ENCODE measurements around the gene LNPK.
A peak's percentile ranks its signal among the peaks of the same experiment; 100 is the strongest.
"Not testable (repeated sequence)": the region's sequence is repeated elsewhere in the genome, so short reads cannot be mapped to it uniquely, and the experiment has no call there.

The LNPK gene

GRCh38 chr2:175926272-175926671 lies 75.8 kb downstream of the LNPK start:
- TF ChIP-seq POLR2AphosphoS5 (IDR thresholded peaks at IDR 0.05; ENCODE audit: low read depth, low read length) (no peak), POLR2A (IDR thresholded peaks at IDR 0.05; ENCODE audit: low read depth, low read length) (no peak), PAX5 (IDR thresholded peaks at IDR 0.05; ENCODE audit: insufficient read depth, low read length, severe bottlenecking) (no peak), TAF1 (IDR thresholded peaks at IDR 0.05; ENCODE audit: low read depth, low read length) (no peak), SPI1 (IDR thresholded peaks at IDR 0.05; ENCODE audit: low read depth, low read length) (no peak), POU2F2 (IDR thresholded peaks at IDR 0.05; ENCODE audit: low read depth, low read length) (no peak)
- no peak for FAIRE-seq
- no peak for DNase-seq (ENCODE audit: insufficient read length, low spot score)

GRCh38 chr2:175922160-175922559 lies 79.9 kb downstream of the LNPK start:
- FAIRE-seq (no peak), DNase-seq (ENCODE audit: insufficient read length, low spot score) (no peak)
- TF ChIP-seq POLR2AphosphoS5 (IDR thresholded peaks at IDR 0.05; ENCODE audit: low read depth, low read length) (no peak), PAX5 (IDR thresholded peaks at IDR 0.05; ENCODE audit: insufficient read depth, low read length, severe bottlenecking) (no peak), SPI1 (IDR thresholded peaks at IDR 0.05; ENCODE audit: low read depth, low read length) (no peak), POU2F2 (IDR thresholded peaks at IDR 0.05; ENCODE audit: low read depth, low read length) (no peak), POLR2A (IDR thresholded peaks at IDR 0.05; ENCODE audit: low read depth, low read length) (no peak), TAF1 (IDR thresholded peaks at IDR 0.05; ENCODE audit: low read depth, low read length) (no peak)

- DNase-seq (ENCODE audit: insufficient read length, low spot score) (no peak), FAIRE-seq (no peak)
- TF ChIP-seq PAX5 (IDR thresholded peaks at IDR 0.05; ENCODE audit: insufficient read depth, low read length, severe bottlenecking), result no peak
- no peak for TF ChIP-seq POLR2A (IDR thresholded peaks at IDR 0.05; ENCODE audit: low read depth, low read length)
- TF ChIP-seq TAF1 (IDR thresholded peaks at IDR 0.05; ENCODE audit: low read depth, low read length), result no peak
- TF ChIP-seq POLR2AphosphoS5 (IDR thresholded peaks at IDR 0.05; ENCODE audit: low read depth, low read length), result no peak
- TF ChIP-seq SPI1 (IDR thresholded peaks at IDR 0.05; ENCODE audit: low read depth, low read length), result no peak
- TF ChIP-seq POU2F2 (IDR thresholded peaks at IDR 0.05; ENCODE audit: low read depth, low read length), result no peak
These were observed 83.1 kb downstream of the LNPK start for GRCh38 chr2:175918935-175919334.

- DNase-seq (ENCODE audit: insufficient read length, low spot score), result no peak
- FAIRE-seq, result no peak
- TF ChIP-seq SPI1 (IDR thresholded peaks at IDR 0.05; ENCODE audit: low read depth, low read length), result no peak
- no peak for TF ChIP-seq TAF1 (IDR thresholded peaks at IDR 0.05; ENCODE audit: low read depth, low read length)
- TF ChIP-seq POLR2AphosphoS5 (IDR thresholded peaks at IDR 0.05; ENCODE audit: low read depth, low read length), result no peak
- no peak for TF ChIP-seq POU2F2 (IDR thresholded peaks at IDR 0.05; ENCODE audit: low read depth, low read length)
- no peak for TF ChIP-seq PAX5 (IDR thresholded peaks at IDR 0.05; ENCODE audit: insufficient read depth, low read length, severe bottlenecking)
- no peak for TF ChIP-seq POLR2A (IDR thresholded peaks at IDR 0.05; ENCODE audit: low read depth, low read length)
These were observed 87.2 kb downstream of the LNPK start for GRCh38 chr2:175914846-175915245.

GRCh38 chr2:175913849-175914743 lies 88.0 kb downstream of the LNPK start:
- not testable (repeated sequence) for DNase-seq (ENCODE audit: insufficient read length, low spot score); FAIRE-seq

- not testable (repeated sequence) for FAIRE-seq
These were observed 88.8 kb downstream of the LNPK start for GRCh38 chr2:175913267-175913666.

GRCh38 chr2:175904035-175904434 lies 98.0 kb downstream of the LNPK start:
- no peak for FAIRE-seq
- DNase-seq (ENCODE audit: insufficient read length, low spot score), result no peak
- no peak for TF ChIP-seq PAX5 (IDR thresholded peaks at IDR 0.05; ENCODE audit: insufficient read depth, low read length, severe bottlenecking)
- TF ChIP-seq POLR2AphosphoS5 (IDR thresholded peaks at IDR 0.05; ENCODE audit: low read depth, low read length), result no peak
- TF ChIP-seq POU2F2 (IDR thresholded peaks at IDR 0.05; ENCODE audit: low read depth, low read length), result no peak
- no peak for TF ChIP-seq SPI1 (IDR thresholded peaks at IDR 0.05; ENCODE audit: low read depth, low read length)
- TF ChIP-seq POLR2A (IDR thresholded peaks at IDR 0.05; ENCODE audit: low read depth, low read length), result no peak
- TF ChIP-seq TAF1 (IDR thresholded peaks at IDR 0.05; ENCODE audit: low read depth, low read length), result no peak

More at GRCh38 chr2:175913267-175913666, 88.8 kb downstream of the LNPK start:
- not testable (repeated sequence) for DNase-seq (ENCODE audit: insufficient read length, low spot score)

- TF ChIP-seq SPI1 (IDR thresholded peaks at IDR 0.05; ENCODE audit: low read depth, low read length), result peak; percentile 45
- no peak for TF ChIP-seq TAF1 (IDR thresholded peaks at IDR 0.05; ENCODE audit: low read depth, low read length)
- TF ChIP-seq POU2F2 (IDR thresholded peaks at IDR 0.05; ENCODE audit: low read depth, low read length), result no peak
- TF ChIP-seq PAX5 (IDR thresholded peaks at IDR 0.05; ENCODE audit: insufficient read depth, low read length, severe bottlenecking), result no peak
- no peak for TF ChIP-seq POLR2A (IDR thresholded peaks at IDR 0.05; ENCODE audit: low read depth, low read length)
- no peak for TF ChIP-seq POLR2AphosphoS5 (IDR thresholded peaks at IDR 0.05; ENCODE audit: low read depth, low read length)
- FAIRE-seq (no peak), DNase-seq (ENCODE audit: insufficient read length, low spot score) (no peak)
These were observed 98.6 kb downstream of the LNPK start for GRCh38 chr2:175903384-175903936.

GRCh38 chr2:175895957-175896356 lies 106.1 kb downstream of the LNPK start:
- not testable (repeated sequence) for DNase-seq (ENCODE audit: insufficient read length, low spot score); FAIRE-seq

GRCh38 chr2:175892046-175892445 lies 110.0 kb downstream of the LNPK start:
- FAIRE-seq (no peak), DNase-seq (ENCODE audit: insufficient read length, low spot score) (no peak)
- TF ChIP-seq POLR2AphosphoS5 (IDR thresholded peaks at IDR 0.05; ENCODE audit: low read depth, low read length), result no peak
- no peak for TF ChIP-seq TAF1 (IDR thresholded peaks at IDR 0.05; ENCODE audit: low read depth, low read length)
- no peak for TF ChIP-seq PAX5 (IDR thresholded peaks at IDR 0.05; ENCODE audit: insufficient read depth, low read length, severe bottlenecking)
- TF ChIP-seq SPI1 (IDR thresholded peaks at IDR 0.05; ENCODE audit: low read depth, low read length), result no peak
- no peak for TF ChIP-seq POLR2A (IDR thresholded peaks at IDR 0.05; ENCODE audit: low read depth, low read length)
- no peak for TF ChIP-seq POU2F2 (IDR thresholded peaks at IDR 0.05; ENCODE audit: low read depth, low read length)
